DND-41 (cell line): ENCODE data around the gene GPD1.

Source experiments
- ATAC-seq: fragments of 200-7000 bp; cut with Tn5 transposase; 3 replicates; pipeline ENCODE4 v1.9.1; 2021; ENCODE audit warnings: low read depth; ENCODE audit not compliant: insufficient read depth
- DNase-seq: peaks from one replicate; pipeline ENCODE4 v3.0.0-alpha.2; 2020
- H2AFZ ChIP-seq: 2 replicates; pipeline ENCODE4 v1.6.0; 2012; ENCODE audit warnings: low read depth, low read length
- H3K27ac ChIP-seq: 2 replicates; pipeline ENCODE4 v1.5.1; 2012; ENCODE audit warnings: low read length, inconsistent platforms
- H3K27me3 ChIP-seq: fragments of 200-600 bp; sonication (generic); 2 replicates; pipeline ENCODE4 v1.6.0; 2012; ENCODE audit warnings: low read length, mild to moderate bottlenecking, inconsistent platforms; ENCODE audit not compliant: insufficient read depth, poor library complexity
- H3K36me3 ChIP-seq: 2 replicates; pipeline ENCODE4 v1.5.1; 2012; ENCODE audit warnings: low read length, inconsistent platforms; ENCODE audit not compliant: insufficient read depth
- H3K4me1 ChIP-seq: 2 replicates; pipeline ENCODE4 v1.5.1; 2012; ENCODE audit warnings: mild to moderate bottlenecking, low read length; ENCODE audit not compliant: insufficient read depth
- H3K4me2 ChIP-seq: 2 replicates; pipeline ENCODE4 v1.6.0; 2012; ENCODE audit warnings: mild to moderate bottlenecking, moderate library complexity, low read length, inconsistent platforms; ENCODE audit not compliant: insufficient read depth
- H3K4me3 ChIP-seq, 2 experiments: fragments of 200-600 bp in 1 of 2; shearing (Covaris generic) in 1 of 2; 2 replicates each; pipeline ENCODE4 v1.5.1; 2012 to 2016; ENCODE audit warnings: inconsistent platforms in 2 of 2, low read length in 2 of 2, mild to moderate bottlenecking in 2 of 2, low read depth in 1 of 2, moderate library complexity in 1 of 2
- H3K79me2 ChIP-seq: 2 replicates; pipeline ENCODE4 v1.6.0; 2012; ENCODE audit warnings: low read length, inconsistent platforms; ENCODE audit not compliant: insufficient read depth
- H3K9ac ChIP-seq: 2 replicates; pipeline ENCODE4 v1.6.0; 2012; ENCODE audit warnings: low read depth, mild to moderate bottlenecking, inconsistent platforms, low read length, moderate library complexity
- H3K9me3 ChIP-seq: 2 replicates; pipeline ENCODE4 v1.5.1; 2012; ENCODE audit warnings: low read length, moderate library complexity, mild to moderate bottlenecking, inconsistent platforms; ENCODE audit not compliant: insufficient read depth, severe bottlenecking
- H4K20me1 ChIP-seq: 2 replicates; pipeline ENCODE4 v1.6.0; 2012; ENCODE audit warnings: low read length; ENCODE audit not compliant: insufficient read depth
- EZH2 ChIP-seq: IDR thresholded peaks from 3 replicates; pipeline ENCODE4 v1.6.1; 2012; ENCODE audit warnings: borderline replicate concordance, low read depth, mild to moderate bottlenecking, moderate library complexity, low read length, inconsistent platforms; ENCODE audit not compliant: severe bottlenecking
- TF ChIP-seq, protein P1 (sequence below): IDR thresholded peaks from 2 replicates; pipeline ENCODE4 v1.5.1; 2012; ENCODE audit warnings: borderline replicate concordance, low read length, moderate library complexity, mild to moderate bottlenecking; ENCODE audit not compliant: poor library complexity, severe bottlenecking; ENCODE audit errors: extremely low read depth

GPD1 gene

GRCh38 chr12:50073712-50074111 is 30.1 kb upstream of the GPD1 start:
- Histone ChIP-seq H3K27ac (no peak overlapping the region), H3K4me3 (no peak overlapping the region), H3K9me3 (no peaks in the 10 kb centered on the region), H3K36me3 (no peaks in the 10 kb centered on the region), H3K4me1 (peaks cover 19% of the 10 kb centered on the region), H3K79me2 (no peaks in the 10 kb centered on the region), H3K9ac (no peak overlapping the region), H3K27me3 (no peaks in the 10 kb centered on the region), H4K20me1 (no peaks in the 10 kb centered on the region), H3K4me2 (no peak overlapping the region), H2AFZ (no peak overlapping the region)
- ATAC-seq (no peak), DNase-seq (no peak)
- TF ChIP-seq, protein P1, sequence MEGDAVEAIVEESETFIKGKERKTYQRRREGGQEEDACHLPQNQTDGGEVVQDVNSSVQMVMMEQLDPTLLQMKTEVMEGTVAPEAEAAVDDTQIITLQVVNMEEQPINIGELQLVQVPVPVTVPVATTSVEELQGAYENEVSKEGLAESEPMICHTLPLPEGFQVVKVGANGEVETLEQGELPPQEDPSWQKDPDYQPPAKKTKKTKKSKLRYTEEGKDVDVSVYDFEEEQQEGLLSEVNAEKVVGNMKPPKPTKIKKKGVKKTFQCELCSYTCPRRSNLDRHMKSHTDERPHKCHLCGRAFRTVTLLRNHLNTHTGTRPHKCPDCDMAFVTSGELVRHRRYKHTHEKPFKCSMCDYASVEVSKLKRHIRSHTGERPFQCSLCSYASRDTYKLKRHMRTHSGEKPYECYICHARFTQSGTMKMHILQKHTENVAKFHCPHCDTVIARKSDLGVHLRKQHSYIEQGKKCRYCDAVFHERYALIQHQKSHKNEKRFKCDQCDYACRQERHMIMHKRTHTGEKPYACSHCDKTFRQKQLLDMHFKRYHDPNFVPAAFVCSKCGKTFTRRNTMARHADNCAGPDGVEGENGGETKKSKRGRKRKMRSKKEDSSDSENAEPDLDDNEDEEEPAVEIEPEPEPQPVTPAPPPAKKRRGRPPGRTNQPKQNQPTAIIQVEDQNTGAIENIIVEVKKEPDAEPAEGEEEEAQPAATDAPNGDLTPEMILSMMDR = no peak
- TF ChIP-seq EZH2 = no peak

DNA sequence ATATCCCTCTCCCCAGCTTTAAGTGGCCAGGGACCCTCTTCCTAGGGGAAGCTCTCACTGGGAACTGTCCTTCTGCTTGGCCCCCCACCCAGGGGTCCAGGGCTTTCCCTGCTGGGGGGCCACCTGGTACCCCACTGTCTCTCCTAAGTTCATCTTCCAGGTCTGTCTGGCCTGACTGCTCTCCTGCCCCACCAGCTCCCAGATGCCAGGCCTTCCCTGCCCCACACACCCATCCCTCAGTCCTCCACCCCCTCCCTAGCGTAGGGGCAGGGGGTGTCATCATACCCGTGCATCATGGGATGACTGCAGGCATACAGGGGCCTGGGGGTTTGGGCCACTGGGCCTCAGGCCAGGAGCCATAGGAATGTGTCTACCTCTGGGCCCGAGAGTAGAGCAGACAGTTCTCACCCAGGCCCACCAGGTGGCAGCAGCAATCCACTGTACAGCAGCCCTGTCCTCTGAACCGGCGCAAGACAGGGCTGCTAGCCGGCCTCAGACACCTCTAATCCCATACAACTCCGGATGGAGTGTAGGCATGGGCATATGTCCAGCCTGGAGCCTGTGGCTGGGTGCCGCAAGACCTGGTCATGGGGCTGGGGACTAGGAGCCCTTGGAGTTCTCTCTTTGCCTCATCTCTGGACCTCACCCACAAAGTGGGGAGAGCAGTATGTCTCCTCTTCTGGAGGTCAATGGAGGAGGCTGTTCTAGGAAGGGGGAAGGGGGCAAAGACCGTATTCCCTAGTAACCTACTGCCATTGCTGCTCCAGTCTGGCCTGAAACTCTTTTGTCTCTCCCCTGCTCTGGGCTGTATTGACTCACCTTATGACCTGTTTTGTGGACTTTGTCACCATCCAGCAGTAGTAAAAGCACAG is 28.6 kb upstream of the GPD1 start:
- DNase-seq (peak; percentile 81), ATAC-seq (peak; percentile 91)
- Histone ChIP-seq H3K27ac (no peak overlapping the region), H3K4me3 (no peak overlapping the region), H2AFZ (peak overlapping the region; percentile 77), H3K4me2 (peak overlapping the region; percentile 52), H4K20me1 (no peaks in the 10 kb centered on the region), H3K9ac (0 out of 2 replicates have a peak overlapping the region, but pooled peaks have one; percentile 25), H3K27me3 (no peaks in the 10 kb centered on the region), H3K36me3 (no peaks in the 10 kb centered on the region), H3K9me3 (no peaks in the 10 kb centered on the region), H3K4me1 (peaks cover 16% of the 10 kb centered on the region), H3K79me2 (no peaks in the 10 kb centered on the region)
- TF ChIP-seq EZH2 = no peak
- TF ChIP-seq, protein P1 = peak; percentile 97

DNA sequence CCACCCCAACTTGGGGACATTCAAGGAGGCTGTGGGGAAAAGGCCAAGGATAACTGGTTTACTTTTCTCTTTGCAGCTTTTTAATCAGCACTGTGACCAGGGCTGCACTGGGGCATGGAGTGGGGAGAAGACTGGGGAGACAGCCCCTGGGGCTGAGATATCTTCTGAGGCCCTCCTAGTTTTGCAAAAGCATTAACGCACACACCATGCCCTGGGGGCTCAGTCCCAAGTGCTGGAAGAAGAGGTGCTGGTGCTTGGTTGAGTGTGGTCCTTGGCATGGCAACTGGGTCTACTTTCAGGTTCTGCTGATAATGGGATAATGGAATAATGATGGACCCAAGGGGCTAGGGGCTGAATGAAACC is 28.0 kb upstream of the GPD1 start:
- Histone ChIP-seq H3K9ac (no peak overlapping the region), H3K4me3 (no peak overlapping the region), H3K4me1 (peaks cover 10% of the 10 kb centered on the region), H4K20me1 (no peaks in the 10 kb centered on the region), H3K79me2 (no peaks in the 10 kb centered on the region), H3K27ac (no peak overlapping the region), H3K9me3 (no peaks in the 10 kb centered on the region), H3K36me3 (no peaks in the 10 kb centered on the region), H2AFZ (peak overlapping the region; percentile 77; the same call in 1 of the 2 replicates), H3K4me2 (no peak overlapping the region), H3K27me3 (no peaks in the 10 kb centered on the region)
- no peak for ATAC-seq
- TF ChIP-seq, protein P1 = no peak
- TF ChIP-seq EZH2 = no peak
- no peak for DNase-seq
